GM23338 (cell line): Measurements from ENCODE around the gene GPRC5C. TPM values are rescaled to one million over a fixed set of nuclear protein-coding genes. Genes with fewer than 3 reads are reported as not detected.

Experiments
- ATAC-seq: fragments of 200-7000 bp; cut with Tn5 transposase; 3 replicates; pipeline ENCODE4 v1.9.1; 2020
- DNase-seq: peaks from one replicate; pipeline ENCODE4 v3.0.0-alpha.2; 2015; ENCODE audit warnings: low spot score
- H2AFZ ChIP-seq: fragments of 200-600 bp; sonication (generic); 2 replicates; pipeline ENCODE4 v1.8.0; 2016; ENCODE audit warnings: antibody characterized with exemption, mild to moderate bottlenecking, moderate library complexity
- H3F3A ChIP-seq: fragments of 200-600 bp; sonication (generic); replicated peaks from 2 replicates; pipeline ENCODE4 v1.8.0; 2017; ENCODE audit warnings: antibody characterized with exemption, mixed run types, low read depth
- H3K27ac ChIP-seq: fragments of 200-600 bp; sonication (generic); 2 replicates; pipeline ENCODE4 v1.6.1; 2016; ENCODE audit warnings: low read depth
- H3K27me3 ChIP-seq: fragments of 200-600 bp; sonication (generic); 2 replicates; pipeline ENCODE4 v1.8.0; 2016; ENCODE audit warnings: mild to moderate bottlenecking, mixed run types, moderate library complexity; ENCODE audit not compliant: insufficient read depth
- H3K36me3 ChIP-seq: fragments of 200-600 bp; sonication (generic); 2 replicates; pipeline ENCODE4 v1.8.0; 2016; ENCODE audit warnings: mild to moderate bottlenecking; ENCODE audit not compliant: insufficient read depth
- H3K4me1 ChIP-seq: fragments of 200-600 bp; sonication (generic); 2 replicates; pipeline ENCODE4 v1.8.0; 2016; ENCODE audit warnings: mild to moderate bottlenecking, moderate library complexity; ENCODE audit not compliant: insufficient read depth
- H3K4me2 ChIP-seq: fragments of 200-600 bp; sonication (generic); 2 replicates; pipeline ENCODE4 v1.7.1; 2017; ENCODE audit warnings: mixed run types
- H3K4me3 ChIP-seq: fragments of 200-600 bp; sonication (generic); 2 replicates; pipeline ENCODE4 v1.6.1; 2016; ENCODE audit warnings: mixed run types
- H3K79me2 ChIP-seq: fragments of 200-600 bp; sonication (generic); replicated peaks from 2 replicates; pipeline ENCODE4 v1.8.0; 2017; ENCODE audit warnings: mild to moderate bottlenecking; ENCODE audit not compliant: insufficient read depth
- H3K9me2 ChIP-seq: fragments of 200-600 bp; sonication (generic); 2 replicates; pipeline ENCODE4 v1.8.0; 2017; ENCODE audit not compliant: insufficient read depth
- H4K20me1 ChIP-seq: fragments of 200-600 bp; sonication (generic); replicated peaks from 2 replicates; pipeline ENCODE4 v1.8.0; 2017; ENCODE audit warnings: mild to moderate bottlenecking; ENCODE audit not compliant: insufficient read depth
- H3K27ac Mint-ChIP-seq: 2 replicates; pipeline ENCODE4 v1.8.0; 2020; ENCODE audit warnings: inconsistent platforms, mild to moderate bottlenecking, moderate library complexity, mixed read lengths
- H3K27me3 Mint-ChIP-seq: 3 replicates; pipeline ENCODE4 v1.8.0; 2022; ENCODE audit warnings: low read depth, mild to moderate bottlenecking, moderate library complexity, mixed read lengths, inconsistent platforms; ENCODE audit not compliant: insufficient read depth, poor library complexity
- H3K36me3 Mint-ChIP-seq: 3 replicates; pipeline ENCODE4 v1.8.0; 2021; ENCODE audit warnings: low read depth, mild to moderate bottlenecking, inconsistent platforms, moderate library complexity, mixed read lengths
- H3K4me1 Mint-ChIP-seq: 3 replicates; pipeline ENCODE4 v1.8.0; 2020; ENCODE audit warnings: mild to moderate bottlenecking, inconsistent platforms, mixed read lengths
- H3K4me3 Mint-ChIP-seq: 3 replicates; pipeline ENCODE4 v1.8.0; 2021; ENCODE audit warnings: moderate library complexity, mild to moderate bottlenecking, inconsistent platforms, mixed read lengths
- H3K9me3 Mint-ChIP-seq: 3 replicates; pipeline ENCODE4 v1.8.0; 2020; ENCODE audit warnings: moderate library complexity, mild to moderate bottlenecking, inconsistent platforms, mixed read lengths
- CREB1 ChIP-seq: fragments of 250-450 bp; sonication (Bioruptor Pico); IDR thresholded peaks from 2 replicates; pipeline ENCODE4 v1.5.0; 2020; ENCODE audit warnings: low read depth, mild to moderate bottlenecking, moderate library complexity
- EZH2 ChIP-seq: fragments of 200-600 bp; sonication (generic); IDR thresholded peaks from one replicate; pipeline ENCODE4 v1.8.0; 2017; ENCODE audit warnings: antibody characterized with exemption, mild to moderate bottlenecking, low read depth; ENCODE audit not compliant: unreplicated experiment
- EZH2phosphoT487 ChIP-seq: fragments of 200-600 bp; sonication (generic); IDR thresholded peaks from one replicate; pipeline ENCODE4 v1.8.1; 2018; ENCODE audit warnings: antibody characterized with exemption; ENCODE audit not compliant: unreplicated experiment
- JUNB ChIP-seq: IDR thresholded peaks from one replicate; pipeline ENCODE4 v1.6.1; 2016; ENCODE audit warnings: antibody characterized with exemption; ENCODE audit not compliant: unreplicated experiment
- NANOG ChIP-seq: IDR thresholded peaks from 2 replicates; pipeline ENCODE4 v1.6.1; 2016; ENCODE audit warnings: antibody characterized with exemption, borderline replicate concordance
- POLR2AphosphoS5 ChIP-seq: IDR thresholded peaks from 2 replicates; pipeline ENCODE4 v1.6.1; 2016; ENCODE audit warnings: antibody characterized with exemption, low read depth
- STAT1 ChIP-seq: IDR thresholded peaks from one replicate; pipeline ENCODE4 v1.6.1; 2016; ENCODE audit warnings: antibody characterized with exemption; ENCODE audit not compliant: unreplicated experiment
- ZNF114 ChIP-seq: fragments of 250-450 bp; sonication (Bioruptor Pico); IDR thresholded peaks from 2 replicates; pipeline ENCODE4 v1.5.0; 2020; ENCODE audit warnings: mild to moderate bottlenecking, moderate library complexity
- ZNF331 ChIP-seq: fragments of 250-450 bp; sonication (Bioruptor Pico); IDR thresholded peaks from 2 replicates; pipeline ENCODE4 v1.5.0; 2020; ENCODE audit warnings: low read depth, mild to moderate bottlenecking, moderate library complexity
- polyA plus RNA-seq: library from polyadenylated mRNA; unstranded; fragments of >200 nt; fragmentation: Nextera tagmentation; extraction: Ambion mirVana; gene quantifications from 2 replicates; pipeline ENCODE4 v1.2.1, GENCODE V29; 2016
- total RNA-seq: library from RNA; depleted of rRNA; stranded (reverse); fragments of >200 nt; shearing (Covaris generic); gene quantifications from 2 replicates; pipeline ENCODE4 v1.2.3, GENCODE V29; 2014
- TF ChIP-seq, protein P1 (sequence below), 2 experiments: fragments of 200-600 bp in 1 of 2; sonication (generic) in 1 of 2; conservative IDR thresholded peaks; 2 replicates each; pipeline versions ENCODE4 v1.5.1 to v1.6.1; 2016 to 2017; ENCODE audit warnings: antibody characterized with exemption in 2 of 2, low read depth in 2 of 2, mild to moderate bottlenecking in 2 of 2, moderate library complexity in 1 of 2
- TF ChIP-seq, protein P2 (sequence below): IDR thresholded peaks from 2 replicates; pipeline ENCODE4 v1.6.1; 2016; ENCODE audit warnings: antibody characterized with exemption
- TF ChIP-seq, protein P3 (sequence below): fragments of 250-450 bp; sonication (Bioruptor Pico); IDR thresholded peaks from 2 replicates; pipeline ENCODE4 v1.5.0; 2020; ENCODE audit warnings: mild to moderate bottlenecking, moderate library complexity
- TF ChIP-seq, protein P4 (sequence below): IDR thresholded peaks from one replicate; pipeline ENCODE4 v1.6.1; 2018; ENCODE audit warnings: antibody characterized with exemption; ENCODE audit not compliant: unreplicated experiment

Gene GPRC5C
- total and polyA plus RNA-seq, 2 experiments from 2014 or later = 9.0 to 22.4 TPM

GRCh38 chr17:74385201-74385600 lies 46.7 kb upstream of the GPRC5C start:
- Histone ChIP-seq H4K20me1 (no peaks in the 10 kb centered on the region), H3K27me3 (no peaks in the 10 kb centered on the region), H3K79me2 (no peaks in the 10 kb centered on the region), H3K27ac (no peak overlapping the region), H3F3A (0 out of 2 replicates have a peak, but pooled peaks cover 3% of the 10 kb centered on the region), H3K4me3 (no peak overlapping the region), H3K4me1 (peaks cover 27% of the 10 kb centered on the region), H3K9me2 (no peaks in the 10 kb centered on the region), H3K36me3 (no peaks in the 10 kb centered on the region), H3K4me2 (no peak overlapping the region), H2AFZ (no peak overlapping the region)
- no peak for ATAC-seq
- TF ChIP-seq ZNF331 (no peak), EZH2phosphoT487 (no peak), ZNF114 (no peak), CREB1 (CRISPR knock-in tag) (no peak), STAT1 (no peak), NANOG (no peak), EZH2 (no peak), JUNB (no peak), POLR2AphosphoS5 (no peak)
- TF ChIP-seq, protein P1, sequence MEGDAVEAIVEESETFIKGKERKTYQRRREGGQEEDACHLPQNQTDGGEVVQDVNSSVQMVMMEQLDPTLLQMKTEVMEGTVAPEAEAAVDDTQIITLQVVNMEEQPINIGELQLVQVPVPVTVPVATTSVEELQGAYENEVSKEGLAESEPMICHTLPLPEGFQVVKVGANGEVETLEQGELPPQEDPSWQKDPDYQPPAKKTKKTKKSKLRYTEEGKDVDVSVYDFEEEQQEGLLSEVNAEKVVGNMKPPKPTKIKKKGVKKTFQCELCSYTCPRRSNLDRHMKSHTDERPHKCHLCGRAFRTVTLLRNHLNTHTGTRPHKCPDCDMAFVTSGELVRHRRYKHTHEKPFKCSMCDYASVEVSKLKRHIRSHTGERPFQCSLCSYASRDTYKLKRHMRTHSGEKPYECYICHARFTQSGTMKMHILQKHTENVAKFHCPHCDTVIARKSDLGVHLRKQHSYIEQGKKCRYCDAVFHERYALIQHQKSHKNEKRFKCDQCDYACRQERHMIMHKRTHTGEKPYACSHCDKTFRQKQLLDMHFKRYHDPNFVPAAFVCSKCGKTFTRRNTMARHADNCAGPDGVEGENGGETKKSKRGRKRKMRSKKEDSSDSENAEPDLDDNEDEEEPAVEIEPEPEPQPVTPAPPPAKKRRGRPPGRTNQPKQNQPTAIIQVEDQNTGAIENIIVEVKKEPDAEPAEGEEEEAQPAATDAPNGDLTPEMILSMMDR (conservative IDR thresholded peaks at IDR 0.05; ENCODE audit: low read depth in 2 of 2) = no peak
- TF ChIP-seq, protein P2, sequence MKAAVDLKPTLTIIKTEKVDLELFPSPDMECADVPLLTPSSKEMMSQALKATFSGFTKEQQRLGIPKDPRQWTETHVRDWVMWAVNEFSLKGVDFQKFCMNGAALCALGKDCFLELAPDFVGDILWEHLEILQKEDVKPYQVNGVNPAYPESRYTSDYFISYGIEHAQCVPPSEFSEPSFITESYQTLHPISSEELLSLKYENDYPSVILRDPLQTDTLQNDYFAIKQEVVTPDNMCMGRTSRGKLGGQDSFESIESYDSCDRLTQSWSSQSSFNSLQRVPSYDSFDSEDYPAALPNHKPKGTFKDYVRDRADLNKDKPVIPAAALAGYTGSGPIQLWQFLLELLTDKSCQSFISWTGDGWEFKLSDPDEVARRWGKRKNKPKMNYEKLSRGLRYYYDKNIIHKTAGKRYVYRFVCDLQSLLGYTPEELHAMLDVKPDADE = no peak
- TF ChIP-seq, protein P3, sequence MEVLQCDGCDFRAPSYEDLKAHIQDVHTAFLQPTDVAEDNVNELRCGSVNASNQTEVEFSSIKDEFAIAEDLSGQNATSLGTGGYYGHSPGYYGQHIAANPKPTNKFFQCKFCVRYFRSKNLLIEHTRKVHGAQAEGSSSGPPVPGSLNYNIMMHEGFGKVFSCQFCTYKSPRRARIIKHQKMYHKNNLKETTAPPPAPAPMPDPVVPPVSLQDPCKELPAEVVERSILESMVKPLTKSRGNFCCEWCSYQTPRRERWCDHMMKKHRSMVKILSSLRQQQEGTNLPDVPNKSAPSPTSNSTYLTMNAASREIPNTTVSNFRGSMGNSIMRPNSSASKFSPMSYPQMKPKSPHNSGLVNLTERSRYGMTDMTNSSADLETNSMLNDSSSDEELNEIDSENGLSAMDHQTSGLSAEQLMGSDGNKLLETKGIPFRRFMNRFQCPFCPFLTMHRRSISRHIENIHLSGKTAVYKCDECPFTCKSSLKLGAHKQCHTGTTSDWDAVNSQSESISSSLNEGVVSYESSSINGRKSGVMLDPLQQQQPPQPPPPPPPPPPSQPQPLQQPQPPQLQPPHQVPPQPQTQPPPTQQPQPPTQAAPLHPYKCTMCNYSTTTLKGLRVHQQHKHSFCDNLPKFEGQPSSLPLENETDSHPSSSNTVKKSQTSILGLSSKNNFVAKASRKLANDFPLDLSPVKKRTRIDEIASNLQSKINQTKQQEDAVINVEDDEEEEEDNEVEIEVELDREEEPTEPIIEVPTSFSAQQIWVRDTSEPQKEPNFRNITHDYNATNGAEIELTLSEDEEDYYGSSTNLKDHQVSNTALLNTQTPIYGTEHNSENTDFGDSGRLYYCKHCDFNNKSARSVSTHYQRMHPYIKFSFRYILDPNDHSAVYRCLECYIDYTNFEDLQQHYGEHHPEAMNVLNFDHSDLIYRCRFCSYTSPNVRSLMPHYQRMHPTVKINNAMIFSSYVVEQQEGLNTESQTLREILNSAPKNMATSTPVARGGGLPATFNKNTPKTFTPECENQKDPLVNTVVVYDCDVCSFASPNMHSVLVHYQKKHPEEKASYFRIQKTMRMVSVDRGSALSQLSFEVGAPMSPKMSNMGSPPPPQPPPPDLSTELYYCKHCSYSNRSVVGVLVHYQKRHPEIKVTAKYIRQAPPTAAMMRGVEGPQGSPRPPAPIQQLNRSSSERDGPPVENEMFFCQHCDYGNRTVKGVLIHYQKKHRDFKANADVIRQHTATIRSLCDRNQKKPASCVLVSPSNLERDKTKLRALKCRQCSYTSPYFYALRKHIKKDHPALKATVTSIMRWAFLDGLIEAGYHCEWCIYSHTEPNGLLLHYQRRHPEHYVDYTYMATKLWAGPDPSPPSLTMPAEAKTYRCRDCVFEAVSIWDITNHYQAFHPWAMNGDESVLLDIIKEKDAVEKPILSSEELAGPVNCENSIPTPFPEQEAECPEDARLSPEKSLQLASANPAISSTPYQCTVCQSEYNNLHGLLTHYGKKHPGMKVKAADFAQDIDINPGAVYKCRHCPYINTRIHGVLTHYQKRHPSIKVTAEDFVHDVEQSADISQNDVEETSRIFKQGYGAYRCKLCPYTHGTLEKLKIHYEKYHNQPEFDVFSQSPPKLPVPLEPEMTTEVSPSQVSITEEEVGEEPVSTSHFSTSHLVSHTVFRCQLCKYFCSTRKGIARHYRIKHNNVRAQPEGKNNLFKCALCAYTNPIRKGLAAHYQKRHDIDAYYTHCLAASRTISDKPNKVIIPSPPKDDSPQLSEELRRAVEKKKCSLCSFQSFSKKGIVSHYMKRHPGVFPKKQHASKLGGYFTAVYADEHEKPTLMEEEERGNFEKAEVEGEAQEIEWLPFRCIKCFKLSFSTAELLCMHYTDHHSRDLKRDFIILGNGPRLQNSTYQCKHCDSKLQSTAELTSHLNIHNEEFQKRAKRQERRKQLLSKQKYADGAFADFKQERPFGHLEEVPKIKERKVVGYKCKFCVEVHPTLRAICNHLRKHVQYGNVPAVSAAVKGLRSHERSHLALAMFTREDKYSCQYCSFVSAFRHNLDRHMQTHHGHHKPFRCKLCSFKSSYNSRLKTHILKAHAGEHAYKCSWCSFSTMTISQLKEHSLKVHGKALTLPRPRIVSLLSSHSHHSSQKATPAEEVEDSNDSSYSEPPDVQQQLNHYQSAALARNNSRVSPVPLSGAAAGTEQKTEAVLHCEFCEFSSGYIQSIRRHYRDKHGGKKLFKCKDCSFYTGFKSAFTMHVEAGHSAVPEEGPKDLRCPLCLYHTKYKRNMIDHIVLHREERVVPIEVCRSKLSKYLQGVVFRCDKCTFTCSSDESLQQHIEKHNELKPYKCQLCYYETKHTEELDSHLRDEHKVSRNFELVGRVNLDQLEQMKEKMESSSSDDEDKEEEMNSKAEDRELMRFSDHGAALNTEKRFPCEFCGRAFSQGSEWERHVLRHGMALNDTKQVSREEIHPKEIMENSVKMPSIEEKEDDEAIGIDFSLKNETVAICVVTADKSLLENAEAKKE (CRISPR knock-in tag) = no peak
- TF ChIP-seq, protein P4, sequence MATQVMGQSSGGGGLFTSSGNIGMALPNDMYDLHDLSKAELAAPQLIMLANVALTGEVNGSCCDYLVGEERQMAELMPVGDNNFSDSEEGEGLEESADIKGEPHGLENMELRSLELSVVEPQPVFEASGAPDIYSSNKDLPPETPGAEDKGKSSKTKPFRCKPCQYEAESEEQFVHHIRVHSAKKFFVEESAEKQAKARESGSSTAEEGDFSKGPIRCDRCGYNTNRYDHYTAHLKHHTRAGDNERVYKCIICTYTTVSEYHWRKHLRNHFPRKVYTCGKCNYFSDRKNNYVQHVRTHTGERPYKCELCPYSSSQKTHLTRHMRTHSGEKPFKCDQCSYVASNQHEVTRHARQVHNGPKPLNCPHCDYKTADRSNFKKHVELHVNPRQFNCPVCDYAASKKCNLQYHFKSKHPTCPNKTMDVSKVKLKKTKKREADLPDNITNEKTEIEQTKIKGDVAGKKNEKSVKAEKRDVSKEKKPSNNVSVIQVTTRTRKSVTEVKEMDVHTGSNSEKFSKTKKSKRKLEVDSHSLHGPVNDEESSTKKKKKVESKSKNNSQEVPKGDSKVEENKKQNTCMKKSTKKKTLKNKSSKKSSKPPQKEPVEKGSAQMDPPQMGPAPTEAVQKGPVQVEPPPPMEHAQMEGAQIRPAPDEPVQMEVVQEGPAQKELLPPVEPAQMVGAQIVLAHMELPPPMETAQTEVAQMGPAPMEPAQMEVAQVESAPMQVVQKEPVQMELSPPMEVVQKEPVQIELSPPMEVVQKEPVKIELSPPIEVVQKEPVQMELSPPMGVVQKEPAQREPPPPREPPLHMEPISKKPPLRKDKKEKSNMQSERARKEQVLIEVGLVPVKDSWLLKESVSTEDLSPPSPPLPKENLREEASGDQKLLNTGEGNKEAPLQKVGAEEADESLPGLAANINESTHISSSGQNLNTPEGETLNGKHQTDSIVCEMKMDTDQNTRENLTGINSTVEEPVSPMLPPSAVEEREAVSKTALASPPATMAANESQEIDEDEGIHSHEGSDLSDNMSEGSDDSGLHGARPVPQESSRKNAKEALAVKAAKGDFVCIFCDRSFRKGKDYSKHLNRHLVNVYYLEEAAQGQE = no peak
- no peak for DNase-seq
- Mint-ChIP-seq H3K36me3 (no peaks in the 10 kb centered on the region), H3K4me3 (no peak overlapping the region), H3K27ac (no peak overlapping the region), H3K27me3 (peaks cover 18% of the 10 kb centered on the region), H3K9me3 (no peaks in the 10 kb centered on the region), H3K4me1 (peaks cover 38% of the 10 kb centered on the region)
